HG03342 (cell line): ENCODE data around the gene SLC35F4.
"Not testable (repeated sequence)": the region's sequence is repeated elsewhere in the genome, so short reads cannot be mapped to it uniquely, and the experiment has no call there.

ENCODE experiments used
- ATAC-seq: cut with Tn5 transposase; IDR thresholded peaks from one replicate; pipeline ENCODE4 v1.9.1; 2021; ENCODE audit warnings: mild to moderate bottlenecking, moderate library complexity; ENCODE audit not compliant: unreplicated experiment

Gene SLC35F4

DNA sequence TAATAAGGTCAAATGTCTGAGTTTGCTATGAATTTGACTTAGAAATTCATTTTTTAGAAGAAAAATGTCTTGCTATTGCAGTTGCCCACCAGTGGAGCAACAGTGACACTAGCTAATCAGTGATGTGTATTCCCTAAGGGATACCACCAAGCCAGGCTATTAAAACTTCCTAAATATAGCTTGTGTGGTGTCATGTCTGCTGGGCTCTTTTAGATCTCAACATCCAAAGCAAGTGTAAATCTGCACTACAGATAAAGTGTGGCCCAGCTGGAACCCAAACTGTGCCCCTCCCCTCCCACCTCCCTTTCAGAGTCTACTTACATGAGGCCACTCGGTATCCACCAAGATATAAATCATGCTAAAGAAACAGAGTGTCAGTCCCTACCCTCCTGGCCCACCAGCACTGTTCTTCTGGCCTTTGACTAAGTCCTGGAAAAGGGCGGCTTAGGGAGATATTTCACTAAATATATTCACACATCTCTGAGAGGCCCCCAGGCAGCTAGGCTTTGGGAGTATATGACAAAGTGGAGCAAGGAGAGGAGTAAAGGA, 53.8 kb downstream of the SLC35F4 start:
- ATAC-seq: no peak

DNA sequence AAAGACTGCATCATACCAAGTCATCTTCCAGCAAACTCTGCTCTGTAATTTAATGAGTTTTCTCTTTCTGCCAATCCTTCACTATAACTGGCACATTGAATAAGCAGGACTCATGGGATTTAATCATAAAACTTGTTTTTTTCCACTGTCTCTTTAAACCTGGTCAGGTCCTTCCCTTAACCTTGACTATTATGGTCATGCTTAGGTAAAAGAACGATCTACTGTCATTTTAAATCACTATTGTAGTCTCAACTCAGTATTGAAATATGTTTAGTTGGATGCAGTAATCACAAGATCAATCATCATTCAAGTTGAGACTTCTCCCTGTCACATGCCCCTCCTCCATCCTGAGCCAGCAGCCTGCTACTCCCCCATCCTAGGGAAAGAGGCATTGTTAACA, 56.1 kb downstream of the SLC35F4 start:
- ATAC-seq: no peak

DNA sequence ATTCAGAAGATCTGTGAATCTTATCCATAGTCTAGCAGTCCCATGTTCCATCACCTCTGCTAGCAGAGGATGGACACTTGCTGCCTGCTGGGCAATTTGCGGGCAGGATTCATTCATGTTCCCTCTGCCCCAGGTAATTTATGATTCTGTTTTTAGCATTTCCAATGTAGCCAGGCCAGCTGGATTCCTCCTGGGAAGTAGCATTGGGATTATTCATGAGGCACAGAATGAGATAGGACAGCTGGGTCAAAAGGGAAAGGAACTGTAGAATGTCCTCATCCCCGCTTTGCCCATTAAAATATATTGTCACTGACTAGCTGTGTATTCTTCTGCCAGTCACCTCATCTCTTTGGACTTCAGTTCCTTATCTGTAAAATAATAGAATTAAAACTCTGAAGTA, 68.7 kb downstream of the SLC35F4 start:
- ATAC-seq: no peak

DNA sequence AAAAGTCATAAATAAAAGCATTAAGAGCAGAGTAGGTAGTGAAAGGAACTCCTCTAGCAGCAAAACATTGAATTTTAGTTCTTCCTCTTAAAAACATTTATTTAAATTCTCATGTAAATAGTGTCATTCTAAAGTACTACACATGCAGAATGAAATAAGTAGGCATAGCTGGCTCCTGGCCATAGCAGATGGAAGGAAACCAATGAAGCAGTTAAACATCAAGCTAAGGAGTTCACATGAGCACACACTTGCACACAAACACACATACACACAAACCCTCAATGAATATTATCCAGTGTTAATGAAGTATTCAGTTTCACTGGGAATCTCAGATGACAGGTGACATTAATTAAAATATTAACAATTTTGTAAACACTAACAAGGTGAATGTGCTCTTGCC, 69.3 kb downstream of the SLC35F4 start:
- ATAC-seq: no peak

DNA sequence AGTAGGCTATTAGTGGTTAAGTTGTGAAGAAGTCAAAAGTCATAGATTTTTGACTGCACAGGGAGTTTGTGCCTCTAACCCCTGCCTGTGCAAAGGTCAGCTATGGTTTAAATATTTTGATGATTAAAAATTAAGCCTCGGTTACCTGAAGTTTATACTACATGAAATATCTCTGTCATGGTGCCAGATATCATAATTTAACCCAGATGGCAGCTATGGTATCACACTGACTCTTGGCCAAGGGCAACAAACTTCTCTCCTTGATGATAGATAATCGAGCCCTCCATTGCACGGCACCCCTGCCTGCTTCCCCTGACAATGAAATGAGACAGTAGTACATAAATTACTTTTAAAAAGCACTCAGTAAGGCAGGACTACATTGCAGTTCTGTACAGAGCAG, 80.8 kb downstream of the SLC35F4 start:
- ATAC-seq: no peak

DNA sequence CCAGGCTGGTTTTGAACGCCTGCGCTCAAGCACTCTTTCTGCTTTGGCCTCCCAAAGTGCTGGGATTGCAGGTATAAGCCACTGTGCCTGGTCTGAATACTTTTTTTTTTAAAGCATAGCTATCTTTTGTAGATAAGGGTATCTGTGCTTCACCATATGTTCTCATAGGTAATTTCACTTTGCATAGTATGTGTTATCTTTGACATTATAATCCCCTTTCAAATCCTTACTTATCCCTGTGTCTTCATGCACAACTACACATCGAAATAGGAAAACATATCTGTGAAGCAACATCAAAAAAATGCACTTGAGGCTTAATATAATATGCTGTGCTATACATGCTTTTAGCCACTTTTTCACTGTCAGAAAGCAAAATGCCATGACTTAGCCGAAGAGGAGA, 94.1 kb downstream of the SLC35F4 start:
- no peak for ATAC-seq

DNA sequence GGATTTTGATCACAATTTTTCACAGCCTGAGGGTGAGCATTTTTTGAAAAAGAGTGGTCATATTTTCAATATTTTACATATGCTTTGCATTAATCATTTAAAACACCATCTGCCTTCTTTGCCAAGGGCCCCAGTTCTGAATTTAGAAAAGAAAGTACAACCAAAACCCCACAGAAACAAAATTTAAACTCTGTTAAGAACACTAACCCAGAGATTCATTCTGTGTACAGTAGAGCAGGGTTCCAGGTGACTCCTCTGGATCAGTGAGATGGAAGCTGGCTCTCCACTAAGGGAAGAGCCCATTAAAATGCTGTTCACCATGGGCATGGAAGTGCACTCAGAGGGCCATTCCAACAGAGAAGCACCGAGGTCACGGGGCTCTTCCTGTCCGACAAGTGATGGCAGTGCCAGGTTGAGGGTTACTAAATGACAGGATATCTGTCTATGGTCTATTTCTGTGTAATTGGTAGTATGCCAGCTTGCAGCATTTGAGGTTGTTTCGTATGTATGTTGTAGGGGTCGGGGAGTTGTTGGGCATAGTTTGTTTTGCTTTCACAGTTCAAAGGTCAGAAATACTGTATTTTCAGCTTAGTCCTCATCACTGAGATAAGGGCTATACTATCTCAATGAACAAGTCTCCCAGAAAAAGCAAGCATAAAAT, 95.9 kb downstream of the SLC35F4 start:
- no peak for ATAC-seq

DNA sequence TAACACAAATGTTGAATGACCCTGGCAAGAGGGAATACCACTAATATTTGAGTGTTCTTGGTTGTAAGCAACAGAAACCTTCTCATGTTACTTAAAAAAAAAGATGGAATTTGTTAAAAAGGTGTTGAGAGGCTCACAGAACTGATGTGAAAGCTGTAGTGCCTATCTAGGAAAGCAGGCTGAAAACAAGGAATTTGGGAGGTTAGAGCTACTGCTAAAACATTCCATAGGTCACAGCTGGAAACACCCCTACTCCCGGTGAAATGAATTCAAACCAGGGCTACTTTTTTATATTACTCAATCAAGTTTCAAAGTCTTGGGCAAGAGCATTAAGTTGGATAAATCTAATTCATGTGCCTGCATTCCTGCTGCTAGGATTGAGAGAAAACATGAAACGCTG, 104.1 kb downstream of the SLC35F4 start:
- ATAC-seq: no peak

DNA sequence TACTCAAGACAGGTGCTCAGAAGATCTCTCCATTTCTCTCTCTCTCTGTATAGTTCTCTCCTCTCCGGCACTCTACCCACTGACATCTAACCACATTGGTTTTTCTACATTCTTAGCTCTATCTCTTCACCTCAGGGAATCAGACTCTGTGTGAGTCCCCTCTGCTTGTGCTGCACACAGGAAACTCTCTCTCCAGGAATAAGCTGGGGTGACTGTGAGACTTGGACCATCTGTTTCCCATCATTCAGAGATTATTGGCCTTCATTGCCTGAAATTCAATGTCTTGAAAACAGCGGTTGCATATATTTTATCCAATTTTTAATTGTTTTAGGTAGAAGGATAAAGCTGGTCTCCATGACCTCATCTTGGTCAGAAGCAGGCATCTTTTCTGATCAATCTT, 105.0 kb downstream of the SLC35F4 start:
- no peak for ATAC-seq

DNA sequence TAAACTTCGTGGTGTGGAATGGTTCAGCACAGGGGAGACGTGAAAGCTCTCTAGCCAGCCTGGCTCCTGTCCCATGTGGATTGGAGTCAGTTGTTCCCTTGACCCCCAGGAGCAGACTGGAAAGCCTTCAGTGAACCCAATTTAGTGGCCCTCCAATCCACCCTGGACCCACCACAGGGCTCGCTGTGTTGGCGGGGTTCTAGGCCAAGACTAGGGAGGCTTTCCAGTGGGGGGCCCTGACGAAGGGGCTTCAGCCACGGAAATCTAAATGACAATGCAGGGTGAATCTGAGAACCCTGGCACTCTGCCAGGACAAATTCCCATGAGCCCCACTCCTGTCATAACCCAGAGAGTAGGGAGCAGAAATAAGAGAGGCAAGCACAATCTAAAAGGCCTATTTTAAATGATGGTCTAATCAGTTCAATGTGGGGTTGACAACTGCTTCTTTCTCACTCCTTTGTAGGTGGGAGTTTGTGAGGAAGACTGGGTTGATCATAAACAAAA, 110.8 kb downstream of the SLC35F4 start:
- no peak for ATAC-seq

DNA sequence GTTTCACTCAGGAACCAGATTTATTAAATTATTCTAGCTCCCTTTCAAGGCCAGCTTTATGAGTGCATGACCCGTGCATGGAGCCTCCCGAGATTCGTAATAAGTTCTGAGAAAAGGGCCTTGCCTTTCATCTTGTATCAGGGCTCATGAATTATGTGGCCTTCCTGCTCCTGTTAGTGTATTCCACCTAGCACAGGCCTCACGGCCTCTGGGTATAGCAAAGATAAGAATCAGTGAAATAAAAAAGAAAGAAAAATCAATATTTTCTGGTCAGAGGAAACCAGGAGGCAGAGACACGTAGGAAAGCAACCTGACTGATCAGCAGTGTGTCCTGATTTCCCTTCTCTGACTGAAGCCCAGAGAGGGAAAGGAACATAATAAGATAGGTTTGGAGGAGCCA, 111.4 kb downstream of the SLC35F4 start:
- no peak for ATAC-seq

DNA sequence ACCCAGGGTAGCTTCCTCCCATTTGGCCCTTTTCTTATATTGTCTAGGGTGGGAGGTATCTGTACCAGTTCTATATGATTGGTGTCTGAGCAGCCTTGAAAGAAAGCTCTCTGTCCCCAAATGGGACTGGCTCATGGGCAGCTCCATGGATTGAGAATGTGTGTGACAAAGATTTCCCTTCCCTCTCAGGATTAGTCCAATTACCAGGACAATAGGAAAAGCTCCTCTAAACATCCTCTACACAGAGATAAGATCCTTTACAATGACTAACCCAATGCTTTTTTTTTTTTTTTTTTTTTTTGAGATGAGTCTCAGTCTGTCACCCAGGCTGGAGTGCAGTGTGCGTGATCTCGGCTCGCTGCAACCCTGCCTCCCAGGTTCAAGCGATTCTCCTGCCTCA, 112.1 kb downstream of the SLC35F4 start:
- no peak for ATAC-seq

DNA sequence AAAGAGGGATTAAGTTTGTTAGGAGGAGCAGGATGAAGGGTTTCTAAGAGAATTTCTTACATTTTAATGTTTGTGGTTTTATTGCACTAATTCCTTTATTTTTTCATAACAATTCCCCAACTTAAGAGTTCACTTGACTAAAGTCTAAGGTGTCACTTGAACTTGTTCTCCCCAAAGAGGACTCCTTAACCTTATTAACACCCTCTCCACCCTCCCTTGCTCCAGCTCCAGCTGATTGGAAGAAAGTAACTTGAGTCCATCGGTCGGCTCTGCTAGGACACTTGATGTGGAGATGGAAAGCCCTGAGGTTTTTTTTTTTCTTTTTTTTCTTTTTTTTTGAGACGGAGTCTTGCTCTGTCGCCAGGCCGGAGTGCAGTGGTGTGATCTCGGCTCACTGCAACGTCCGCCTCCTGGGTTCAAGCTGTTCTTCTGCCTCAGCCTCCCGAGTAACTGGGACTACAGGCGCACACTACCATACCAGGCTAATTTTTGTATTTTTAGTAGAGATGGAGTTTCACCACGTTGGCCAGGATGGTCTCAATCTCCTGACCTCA, 113.7 kb downstream of the SLC35F4 start:
- not testable (repeated sequence) for ATAC-seq

DNA sequence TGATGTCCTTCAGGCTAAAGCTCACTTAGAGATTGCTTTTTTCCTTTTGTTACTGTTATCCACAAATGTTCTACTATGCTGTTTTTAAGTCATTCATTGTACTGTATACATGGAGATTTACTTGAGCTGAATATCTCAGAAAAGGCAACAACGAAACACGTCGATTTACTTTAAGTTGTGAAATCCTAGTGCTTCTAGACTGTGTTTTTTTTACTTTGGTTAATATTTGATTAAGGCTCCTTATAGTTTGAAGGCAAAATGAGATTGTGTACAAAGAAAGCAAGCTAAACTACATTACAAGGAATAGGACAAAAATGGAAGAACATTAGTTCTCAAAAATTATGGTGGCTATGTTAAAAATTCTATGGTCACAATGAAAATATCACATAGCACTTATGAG, 114.5 kb downstream of the SLC35F4 start:
- ATAC-seq: no peak

DNA sequence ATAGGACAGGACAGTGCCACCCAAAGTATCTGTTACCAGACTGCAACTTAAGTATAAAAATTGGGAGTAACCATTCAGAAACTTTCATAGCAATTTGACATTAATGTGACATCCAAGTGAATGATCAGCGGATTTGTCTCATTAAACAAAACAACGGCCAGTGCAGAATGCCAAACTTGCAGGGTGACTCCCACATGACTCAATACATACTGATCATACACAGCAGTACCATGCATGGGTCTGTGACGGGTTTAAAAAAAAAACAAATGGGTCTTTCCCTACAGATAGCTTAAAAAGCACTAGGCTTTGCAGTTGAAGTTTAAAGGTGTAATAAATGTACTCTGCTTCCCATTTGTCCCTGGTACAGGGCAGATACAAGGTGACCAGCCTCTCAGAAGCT, 116.6 kb downstream of the SLC35F4 start:
- no peak for ATAC-seq

DNA sequence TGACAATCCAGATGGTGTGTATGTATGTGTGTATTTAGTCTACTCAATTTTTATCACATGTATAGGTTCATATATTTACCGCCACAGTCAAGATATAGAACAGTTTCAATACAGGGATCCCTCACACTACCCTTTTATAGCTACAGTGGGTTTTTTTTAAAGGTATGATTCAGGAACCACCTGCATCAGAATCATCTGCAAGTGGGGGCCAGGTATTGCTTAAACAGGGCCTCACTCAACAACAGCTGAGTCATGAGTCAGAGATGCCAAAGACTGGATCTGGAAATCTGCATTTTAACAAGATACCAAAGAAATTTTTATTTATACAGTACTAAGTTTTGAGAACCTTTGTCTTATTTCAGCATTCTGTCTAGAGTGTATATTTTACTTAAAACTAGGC, 117.6 kb downstream of the SLC35F4 start:
- no peak for ATAC-seq

DNA sequence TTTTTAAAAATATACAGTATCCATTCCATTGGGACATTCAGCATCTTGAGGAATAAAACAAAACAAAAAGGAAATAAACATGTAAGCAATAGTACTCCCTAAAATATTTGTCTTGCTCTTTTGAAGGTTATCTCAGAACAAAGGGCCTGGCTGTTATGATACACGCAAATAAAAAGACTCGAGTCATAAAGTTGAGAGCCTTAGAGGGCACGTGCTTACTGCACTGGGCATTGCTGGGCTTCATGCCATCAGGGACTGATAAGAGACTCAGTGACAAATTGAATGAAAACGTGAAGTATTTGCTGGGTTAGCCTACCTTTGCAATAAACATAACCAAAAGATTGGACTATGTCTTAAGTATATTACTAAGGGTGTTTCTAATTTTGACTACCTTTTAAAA, 118.9 kb downstream of the SLC35F4 start:
- ATAC-seq: no peak

DNA sequence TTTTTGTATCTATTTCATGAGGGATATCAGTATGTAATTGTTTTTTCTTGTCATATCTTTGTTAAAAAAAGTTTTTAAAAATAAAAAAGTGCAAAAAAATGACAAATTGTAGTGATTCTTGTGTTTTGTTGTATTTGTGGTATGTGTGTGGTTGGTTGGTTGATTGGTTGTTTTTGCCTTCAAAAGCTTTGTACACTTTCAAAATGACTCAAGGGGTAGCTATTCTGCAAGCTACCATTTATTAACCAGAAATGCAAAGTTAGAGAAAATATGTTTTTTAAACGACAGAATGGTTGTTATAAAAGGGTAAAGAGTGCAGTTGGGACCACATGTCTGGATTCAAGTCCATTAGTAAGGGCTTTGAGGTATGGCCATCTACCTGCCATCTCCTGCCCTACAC, 119.3 kb downstream of the SLC35F4 start:
- no peak for ATAC-seq

DNA sequence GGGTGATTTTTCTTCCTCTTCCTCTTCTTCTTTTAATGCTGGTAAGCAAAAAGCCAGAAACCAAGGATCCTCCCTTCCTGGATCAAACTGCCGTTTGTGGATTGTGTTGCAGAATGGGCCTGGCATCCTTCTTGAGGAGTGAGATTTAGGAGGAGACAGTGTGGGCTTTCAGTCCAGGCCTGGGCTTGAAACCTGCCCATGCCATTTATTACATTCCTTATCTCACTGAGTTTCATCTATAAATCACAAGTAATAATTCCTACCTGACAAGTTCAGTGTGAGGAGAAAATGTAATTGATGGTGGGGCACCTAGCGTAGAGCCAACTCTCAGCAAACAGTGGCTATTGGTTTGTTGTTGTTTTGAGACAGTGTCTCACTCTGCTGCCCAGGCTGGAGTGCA, 126.4 kb downstream of the SLC35F4 start:
- no peak for ATAC-seq

DNA sequence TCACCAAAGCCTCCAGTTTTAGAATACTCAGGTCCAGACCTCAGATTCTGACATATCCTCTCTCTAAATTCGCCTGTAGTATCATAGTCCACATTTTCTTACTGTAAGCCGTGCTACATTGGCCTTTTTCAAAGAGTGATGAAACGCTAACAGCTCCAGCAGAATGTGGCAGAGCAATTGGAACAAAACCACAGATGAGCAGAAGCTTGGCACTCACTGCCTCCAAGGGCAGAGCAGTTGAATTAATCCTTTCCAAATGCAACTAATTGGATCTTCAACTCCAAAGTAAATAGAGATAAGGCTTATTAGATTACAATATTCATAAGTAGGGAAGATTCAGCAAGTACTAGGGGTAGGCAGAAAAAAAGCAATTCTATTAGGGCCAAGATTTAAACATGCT, 128.3 kb downstream of the SLC35F4 start:
- ATAC-seq: no peak

DNA sequence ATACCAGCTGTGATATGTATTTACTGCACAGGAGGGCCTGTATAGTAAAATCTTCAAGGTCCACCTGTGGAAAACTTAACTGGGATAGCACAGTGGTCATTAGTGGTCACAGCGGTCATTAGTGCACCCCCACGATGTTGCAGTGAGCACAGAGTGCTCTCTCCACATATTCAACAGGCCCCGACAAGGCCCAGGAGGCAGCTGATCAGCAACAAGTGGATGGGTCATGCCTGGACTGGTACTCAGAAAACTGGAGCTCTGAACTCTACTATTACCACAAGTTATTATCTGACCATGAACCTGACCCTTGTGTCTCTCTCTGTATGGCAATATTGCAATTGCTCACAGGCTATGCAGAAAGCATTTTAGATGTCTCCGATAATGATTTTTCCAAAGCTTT, 129.5 kb downstream of the SLC35F4 start:
- no peak for ATAC-seq

DNA sequence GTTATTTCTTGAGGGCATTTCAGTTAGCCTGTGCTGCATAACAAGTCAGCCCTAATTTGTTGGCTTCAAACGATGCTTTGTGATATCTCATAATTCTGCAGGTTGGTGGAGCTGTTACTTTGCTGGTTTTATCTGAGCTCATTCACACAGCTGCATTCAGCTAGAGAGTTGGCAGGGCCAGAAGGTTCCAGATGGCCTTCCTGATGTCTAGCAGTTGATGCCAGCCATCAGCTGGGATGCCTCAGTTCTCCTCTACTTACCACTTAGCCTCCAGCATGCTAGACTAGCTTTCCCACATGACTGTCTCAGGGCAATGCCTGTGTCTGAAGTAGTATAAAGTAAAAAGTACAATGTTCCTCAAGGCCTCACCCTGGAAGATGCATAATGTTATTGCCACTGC, 130.6 kb downstream of the SLC35F4 start:
- ATAC-seq: no peak
